M059J (cell line): ENCODE measurements around the gene PLAGL1. TPM values are rescaled to one million over a fixed set of nuclear protein-coding genes. Genes with fewer than 3 reads are reported as not detected.
A peak's percentile ranks its signal among the peaks of the same experiment; 100 is the strongest.
"Not testable (repeated sequence)": the region's sequence is repeated elsewhere in the genome, so short reads cannot be mapped to it uniquely, and the experiment has no call there.

ENCODE experiments used
- DNase-seq: peaks from one replicate; pipeline ENCODE4 v3.0.0-alpha.2; 2012; ENCODE audit warnings: low read depth
- total RNA-seq: library from RNA; depleted of rRNA; stranded (reverse); fragments of >200 nt; shearing (Covaris generic); gene quantifications from 2 replicates; pipeline ENCODE4 v1.2.3, GENCODE V29; 2014; rRNA removed

PLAGL1 gene
- total RNA-seq = 3.9 and 5.4 TPM in 2 replicates

- DNase-seq = peak; percentile 77
Observed at GRCh38 chr6:144008120-144008811, at the start of gene PLAGL1. PLAGL1 (minus strand) TSS chr6:144008259; CDS start chr6:143948136, 60,123 bp downstream.

GRCh38 chr6:144055121-144055931 is 47.3 kb upstream of the PLAGL1 start:
- peak; percentile 22 for DNase-seq

- DNase-seq = peak; percentile 18
Observed at GRCh38 chr6:144053601-144054000, 45.5 kb upstream of the PLAGL1 start.

GRCh38 chr6:144052488-144052887 is 44.4 kb upstream of the PLAGL1 start:
- DNase-seq = no peak

GRCh38 chr6:144049386-144049785 is 41.3 kb upstream of the PLAGL1 start:
- DNase-seq = no peak

- DNase-seq = no peak
Observed at GRCh38 chr6:144047688-144048087, 39.6 kb upstream of the PLAGL1 start.

GRCh38 chr6:144046672-144047071 is 38.6 kb upstream of the PLAGL1 start:
- DNase-seq = not testable (repeated sequence)

- DNase-seq = not testable (repeated sequence)
Observed at GRCh38 chr6:144044989-144045388, 36.9 kb upstream of the PLAGL1 start.

GRCh38 chr6:144036835-144037195 is 28.8 kb upstream of the PLAGL1 start:
- no peak for DNase-seq

GRCh38 chr6:144036064-144036834 is 28.2 kb upstream of the PLAGL1 start:
- DNase-seq = peak; percentile 53

- DNase-seq = no peak
Observed at GRCh38 chr6:144035416-144035815, 27.4 kb upstream of the PLAGL1 start.

- DNase-seq = peak; percentile 81
Observed at GRCh38 chr6:144033816-144034735, 26.0 kb upstream of the PLAGL1 start.

GRCh38 chr6:144029452-144029851 is 21.4 kb upstream of the PLAGL1 start:
- DNase-seq = no peak

- no peak for DNase-seq
Observed at GRCh38 chr6:144027932-144028587, 20.0 kb upstream of the PLAGL1 start.

GRCh38 chr6:144023216-144023615 is 15.2 kb upstream of the PLAGL1 start:
- DNase-seq = no peak

GRCh38 chr6:144019929-144020328 is 11.9 kb upstream of the PLAGL1 start:
- DNase-seq = no peak

- DNase-seq = peak; percentile 29
Observed at GRCh38 chr6:144017166-144018094, 9.4 kb upstream of the PLAGL1 start.

- DNase-seq = peak; percentile 88
Observed at GRCh38 chr6:144013486-144013909, 5.4 kb upstream of the PLAGL1 start.

GRCh38 chr6:144012534-144012933 is 4.5 kb upstream of the PLAGL1 start:
- DNase-seq = peak; percentile 59
